ENCODE data around the gene WDFY1. TPM values are rescaled to one million over a fixed set of nuclear protein-coding genes. Genes with fewer than 3 reads are reported as not detected.
"Not testable (repeated sequence)": the region's sequence is repeated elsewhere in the genome, so short reads cannot be mapped to it uniquely, and the experiment has no call there.

The WDFY1 gene
- polyA plus RNA-seq, 5 donors, result 53.7 to 78.0 (median 69.4) TPM

- no peak for DNase-seq
Measured at GRCh38 chr2:223969315-223969714, 24.2 kb upstream of the WDFY1 start.

- DNase-seq, result no peak
Measured at GRCh38 chr2:223967981-223968380, 22.8 kb upstream of the WDFY1 start.

GRCh38 chr2:223959688-223960087 lies 14.6 kb upstream of the WDFY1 start:
- DNase-seq, result no peak

- DNase-seq, result peak; percentile 95 to 96
Measured at GRCh38 chr2:223957092-223957851, 12.1 kb upstream of the WDFY1 start, which contains the start of gene MRPL44. MRPL44 (plus strand) TSS chr2:223957463; CDS start chr2:223957473, 10 bp downstream.

- no peak for DNase-seq
Measured at GRCh38 chr2:223956300-223956699, 11.2 kb upstream of the WDFY1 start.

- no peak for DNase-seq
Measured at GRCh38 chr2:223954401-223954800, 9.3 kb upstream of the WDFY1 start.

GRCh38 chr2:223952280-223952968 lies 7.3 kb upstream of the WDFY1 start:
- no peak for DNase-seq

- DNase-seq, result no peak
Measured at GRCh38 chr2:223950448-223951347, 5.6 kb upstream of the WDFY1 start.

GRCh38 chr2:223949241-223949840 lies 4.2 kb upstream of the WDFY1 start:
- DNase-seq, result no peak

- no peak for DNase-seq
Measured at GRCh38 chr2:223947711-223948205, 2.6 kb upstream of the WDFY1 start.

- DNase-seq, result no peak
Measured at GRCh38 chr2:223945755-223946154, 620 bp upstream of the WDFY1 start.

GRCh38 chr2:223944166-223944702 lies 901 bp downstream of the WDFY1 start:
- DNase-seq, result peak; percentile 34 to 42

- no peak for DNase-seq
Measured at GRCh38 chr2:223943561-223944008, 1.6 kb downstream of the WDFY1 start.

GRCh38 chr2:223943135-223943534 lies 2.0 kb downstream of the WDFY1 start:
- no peak for DNase-seq

- no peak for DNase-seq
Measured at GRCh38 chr2:223941579-223942277, 3.4 kb downstream of the WDFY1 start.

GRCh38 chr2:223939438-223939837 lies 5.7 kb downstream of the WDFY1 start:
- DNase-seq, result not testable (repeated sequence)

- DNase-seq, result no peak
Measured at GRCh38 chr2:223937535-223937934, 7.6 kb downstream of the WDFY1 start.

GRCh38 chr2:223936862-223937326 lies 8.2 kb downstream of the WDFY1 start:
- DNase-seq, result no peak

- DNase-seq, result no peak
Measured at GRCh38 chr2:223935459-223936125, 9.5 kb downstream of the WDFY1 start.

GRCh38 chr2:223934870-223935269 lies 10.3 kb downstream of the WDFY1 start:
- DNase-seq, result no peak

Measured in right lung (tissue), 5 donors.